Measurements from ENCODE around the gene CTNND2. TPM values are rescaled to one million over a fixed set of nuclear protein-coding genes. Genes with fewer than 3 reads are reported as not detected.

The CTNND2 gene
- polyA plus RNA-seq, 1 donor from 2014 or later = 67.0 TPM

GRCh38 chr5:11797132-11797531 lies 107.1 kb downstream of the CTNND2 start:
- Histone ChIP-seq H3K27me3 (ENCODE audit: insufficient read depth, low read depth, low read length) (no peaks in the 10 kb centered on the region), H3K79me2 (replicated peaks; ENCODE audit: insufficient read depth, low read length) (peaks cover 20% of the 10 kb centered on the region), H3K9me2 (ENCODE audit: insufficient read depth, low read length) (no peaks in the 10 kb centered on the region), H3K4me3 (ENCODE audit: low read length) (no peak overlapping the region), H4K20me1 (ENCODE audit: insufficient read depth) (no peaks in the 10 kb centered on the region), H3K27ac (ENCODE audit: low read length) (no peak overlapping the region), H2AFZ (ENCODE audit: low read depth, low read length) (no peak overlapping the region), H3K36me3 (ENCODE audit: insufficient read depth, low read length) (no peaks in the 10 kb centered on the region), H3F3A (ENCODE audit: insufficient read depth, low read length, poor library complexity, severe bottlenecking) (no peaks in the 10 kb centered on the region), H3K9me3 (ENCODE audit: low read length) (no peaks in the 10 kb centered on the region), H3K4me2 (ENCODE audit: low read length) (no peak overlapping the region), H3K9ac (ENCODE audit: low read length) (no peak overlapping the region)
- TF ChIP-seq POLR2AphosphoS5 (IDR thresholded peaks at IDR 0.05) (no peak), EZH2 (IDR thresholded peaks at IDR 0.05; ENCODE audit: borderline replicate concordance, insufficient read depth, low read length, poor library complexity, severe bottlenecking) (no peak), CTCF (IDR thresholded peaks at IDR 0.05; ENCODE audit: poor library complexity, severe bottlenecking) (no peak), TAF1 (IDR thresholded peaks at IDR 0.05; ENCODE audit: low read depth) (no peak), REST (IDR thresholded peaks at IDR 0.05; ENCODE audit: borderline replicate concordance) (no peak), RAD21 (conservative IDR thresholded peaks at IDR 0.05) (no peak), MXI1 (conservative IDR thresholded peaks at IDR 0.05; ENCODE audit: poor library complexity, severe bottlenecking) (no peak), SMC3 (conservative IDR thresholded peaks at IDR 0.05; ENCODE audit: poor library complexity) (no peak), EP300 (conservative IDR thresholded peaks at IDR 0.05; ENCODE audit: poor library complexity, severe bottlenecking) (no peak)

- no peak for TF ChIP-seq CTCF (IDR thresholded peaks at IDR 0.05; ENCODE audit: poor library complexity, severe bottlenecking)
- TF ChIP-seq RAD21 (conservative IDR thresholded peaks at IDR 0.05) = no peak
- no peak for TF ChIP-seq EZH2 (IDR thresholded peaks at IDR 0.05; ENCODE audit: borderline replicate concordance, insufficient read depth, low read length, poor library complexity, severe bottlenecking)
- no peak for TF ChIP-seq TAF1 (IDR thresholded peaks at IDR 0.05; ENCODE audit: low read depth)
- TF ChIP-seq EP300 (conservative IDR thresholded peaks at IDR 0.05; ENCODE audit: poor library complexity, severe bottlenecking) = no peak
- no peak for TF ChIP-seq SMC3 (conservative IDR thresholded peaks at IDR 0.05; ENCODE audit: poor library complexity)
- TF ChIP-seq REST (IDR thresholded peaks at IDR 0.05; ENCODE audit: borderline replicate concordance) = no peak
- TF ChIP-seq MXI1 (conservative IDR thresholded peaks at IDR 0.05; ENCODE audit: poor library complexity, severe bottlenecking) = no peak
- TF ChIP-seq POLR2AphosphoS5 (IDR thresholded peaks at IDR 0.05) = no peak
- Histone ChIP-seq H3K27me3 (ENCODE audit: insufficient read depth, low read depth, low read length) (no peaks in the 10 kb centered on the region), H3K9me3 (ENCODE audit: low read length) (no peaks in the 10 kb centered on the region), H4K20me1 (ENCODE audit: insufficient read depth) (no peaks in the 10 kb centered on the region), H3K27ac (ENCODE audit: low read length) (no peak overlapping the region), H2AFZ (ENCODE audit: low read depth, low read length) (no peak overlapping the region), H3K36me3 (ENCODE audit: insufficient read depth, low read length) (no peaks in the 10 kb centered on the region), H3K4me3 (ENCODE audit: low read length) (no peak overlapping the region), H3K9ac (ENCODE audit: low read length) (no peak overlapping the region), H3K4me2 (ENCODE audit: low read length) (no peak overlapping the region), H3K9me2 (ENCODE audit: insufficient read depth, low read length) (no peaks in the 10 kb centered on the region), H3F3A (ENCODE audit: insufficient read depth, low read length, poor library complexity, severe bottlenecking) (no peaks in the 10 kb centered on the region), H3K79me2 (replicated peaks; ENCODE audit: insufficient read depth, low read length) (peaks cover 15% of the 10 kb centered on the region)
These were observed 110.8 kb downstream of the CTNND2 start for GRCh38 chr5:11793396-11793795.
